ENCODE results near the gene LMAN2L. TPM values are rescaled to one million over a fixed set of nuclear protein-coding genes. Genes with fewer than 3 reads are reported as not detected.

The LMAN2L gene
- total RNA-seq, 1 experiment from 2014 or later: 15.6 TPM

DNA sequence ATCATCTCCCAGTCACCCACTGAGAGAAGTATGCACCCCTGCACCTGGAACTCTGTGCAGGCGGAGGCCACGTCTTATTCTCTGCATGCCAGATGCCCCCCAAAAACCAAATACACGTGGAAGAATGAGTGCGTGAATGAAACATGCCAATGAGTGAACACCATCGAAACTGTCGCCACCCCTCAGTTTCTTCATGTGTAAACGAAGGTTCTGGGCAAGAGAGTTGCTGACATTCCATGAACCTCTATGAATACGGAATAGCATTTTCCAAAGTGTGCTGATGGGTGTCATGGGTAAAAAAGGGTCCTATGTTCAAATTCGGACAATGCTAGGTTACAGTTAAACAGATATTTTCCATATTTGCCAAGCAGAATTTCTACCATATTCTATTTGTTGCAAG, 77.5 kb downstream of the LMAN2L start:
- POLR2A ChIA-PET (ENCODE audit: unreplicated experiment): no interaction called here

GRCh38 chr2:96661324-96661723, 78.5 kb downstream of the LMAN2L start:
- Histone ChIP-seq H3K9me2 (ENCODE audit: insufficient read depth) (no peaks in the 10 kb centered on the region), H3F3A (ENCODE audit: insufficient read depth, low read depth) (peaks cover 25% of the 10 kb centered on the region), H3K27me3 (ENCODE audit: insufficient read depth, low read depth) (no peaks in the 10 kb centered on the region), H3K79me2 (ENCODE audit: low read depth) (no peaks in the 10 kb centered on the region), H3K4me1 (replicated peaks; ENCODE audit: insufficient read depth) (peaks cover 19% of the 10 kb centered on the region), H3K27ac (no peak overlapping the region), H4K20me1 (ENCODE audit: insufficient read depth) (no peaks in the 10 kb centered on the region), H3K4me3 (no peak overlapping the region), H3K36me3 (ENCODE audit: low read depth) (0 out of 2 replicates have a peak, but pooled peaks cover 4% of the 10 kb centered on the region), H2AFZ (no peak overlapping the region), H3K4me2 (no peak overlapping the region), H3K9me3 (ENCODE audit: insufficient read depth, low read depth) (peaks cover 17% of the 10 kb centered on the region)
- CTCF ChIA-PET: no interaction called here
- no TSS peak for BruUV-seq (replicated peaks)
- no peak for TF ChIP-seq EZH2 (IDR thresholded peaks at IDR 0.05; ENCODE audit: low read depth)
- TF ChIP-seq, protein P1, sequence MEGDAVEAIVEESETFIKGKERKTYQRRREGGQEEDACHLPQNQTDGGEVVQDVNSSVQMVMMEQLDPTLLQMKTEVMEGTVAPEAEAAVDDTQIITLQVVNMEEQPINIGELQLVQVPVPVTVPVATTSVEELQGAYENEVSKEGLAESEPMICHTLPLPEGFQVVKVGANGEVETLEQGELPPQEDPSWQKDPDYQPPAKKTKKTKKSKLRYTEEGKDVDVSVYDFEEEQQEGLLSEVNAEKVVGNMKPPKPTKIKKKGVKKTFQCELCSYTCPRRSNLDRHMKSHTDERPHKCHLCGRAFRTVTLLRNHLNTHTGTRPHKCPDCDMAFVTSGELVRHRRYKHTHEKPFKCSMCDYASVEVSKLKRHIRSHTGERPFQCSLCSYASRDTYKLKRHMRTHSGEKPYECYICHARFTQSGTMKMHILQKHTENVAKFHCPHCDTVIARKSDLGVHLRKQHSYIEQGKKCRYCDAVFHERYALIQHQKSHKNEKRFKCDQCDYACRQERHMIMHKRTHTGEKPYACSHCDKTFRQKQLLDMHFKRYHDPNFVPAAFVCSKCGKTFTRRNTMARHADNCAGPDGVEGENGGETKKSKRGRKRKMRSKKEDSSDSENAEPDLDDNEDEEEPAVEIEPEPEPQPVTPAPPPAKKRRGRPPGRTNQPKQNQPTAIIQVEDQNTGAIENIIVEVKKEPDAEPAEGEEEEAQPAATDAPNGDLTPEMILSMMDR (conservative IDR thresholded peaks at IDR 0.05): no peak
- POLR2A ChIA-PET (ENCODE audit: unreplicated experiment): no interaction called here
- no peak for DNase-seq
- intact Hi-C loops (cut with micrococcal nuclease; ENCODE audit: unreplicated experiment): no loop called here

More for the DNA sequence above, 77.5 kb downstream of the LMAN2L start:
- Histone ChIP-seq H4K20me1 (ENCODE audit: insufficient read depth) (no peaks in the 10 kb centered on the region), H3K4me2 (no peak overlapping the region), H2AFZ (no peak overlapping the region), H3K27me3 (ENCODE audit: insufficient read depth, low read depth) (no peaks in the 10 kb centered on the region), H3K9me3 (ENCODE audit: insufficient read depth, low read depth) (peaks cover 17% of the 10 kb centered on the region), H3K9me2 (ENCODE audit: insufficient read depth) (no peaks in the 10 kb centered on the region), H3F3A (ENCODE audit: insufficient read depth, low read depth) (peaks cover 25% of the 10 kb centered on the region), H3K4me3 (no peak overlapping the region), H3K4me1 (replicated peaks; ENCODE audit: insufficient read depth) (peaks cover 19% of the 10 kb centered on the region), H3K36me3 (ENCODE audit: low read depth) (0 out of 2 replicates have a peak, but pooled peaks cover 4% of the 10 kb centered on the region), H3K27ac (no peak overlapping the region), H3K79me2 (ENCODE audit: low read depth) (no peaks in the 10 kb centered on the region)
- no peak for DNase-seq
- intact Hi-C loops (cut with micrococcal nuclease; ENCODE audit: unreplicated experiment): no loop called here
- CTCF ChIA-PET: no interaction called here
- no TSS peak for BruUV-seq (replicated peaks)
- no peak for TF ChIP-seq EZH2 (IDR thresholded peaks at IDR 0.05; ENCODE audit: low read depth)
- TF ChIP-seq, protein P1 (conservative IDR thresholded peaks at IDR 0.05): no peak

DNA sequence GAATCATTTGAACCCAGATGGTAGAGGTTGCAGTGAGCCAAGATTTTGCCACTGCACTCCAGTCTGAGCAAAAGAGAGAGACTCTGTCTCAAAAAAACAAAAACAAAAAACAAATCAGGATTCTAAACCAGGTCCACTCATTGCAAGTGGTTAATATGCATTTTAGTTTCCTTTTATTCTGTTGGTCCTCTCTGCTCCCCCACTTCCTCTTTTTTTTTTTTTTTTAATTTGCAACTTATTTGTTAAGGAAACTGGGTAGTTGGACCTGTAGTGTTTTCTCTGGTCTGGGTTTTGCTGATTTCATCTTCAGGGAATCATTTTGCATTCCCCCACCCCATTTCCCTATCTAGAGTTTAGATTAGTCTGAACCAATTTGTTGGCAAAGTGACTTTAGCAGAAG, 83.3 kb downstream of the LMAN2L start:
- no peaks in the 10 kb centered on the region for H3K9me2 ChIP-seq (ENCODE audit: insufficient read depth)
- intact Hi-C loops (cut with micrococcal nuclease; ENCODE audit: unreplicated experiment): no loop called here
- ChIA-PET POLR2A (ENCODE audit: unreplicated experiment) (no interaction called here), CTCF (no interaction called here)
- H3K27ac ChIP-seq: no peak overlapping the region
- no peaks in the 10 kb centered on the region for H3K27me3 ChIP-seq (ENCODE audit: insufficient read depth, low read depth)
- no peaks in the 10 kb centered on the region for H3K36me3 ChIP-seq (ENCODE audit: low read depth)
- no peaks in the 10 kb centered on the region for H4K20me1 ChIP-seq (ENCODE audit: insufficient read depth)
- H3K4me1 ChIP-seq (replicated peaks; ENCODE audit: insufficient read depth): no peaks in the 10 kb centered on the region
- no peaks in the 10 kb centered on the region for H3K9me3 ChIP-seq (ENCODE audit: insufficient read depth, low read depth)
- DNase-seq: no peak
- no peaks in the 10 kb centered on the region for H3K79me2 ChIP-seq (ENCODE audit: low read depth)
- no TSS peak for BruUV-seq (replicated peaks)
- TF ChIP-seq EZH2 (IDR thresholded peaks at IDR 0.05; ENCODE audit: low read depth): no peak
- TF ChIP-seq, protein P1 (conservative IDR thresholded peaks at IDR 0.05): no peak
- no peaks in the 10 kb centered on the region for H3F3A ChIP-seq (ENCODE audit: insufficient read depth, low read depth)
- H2AFZ ChIP-seq: no peak overlapping the region
- H3K4me3 ChIP-seq: no peak overlapping the region
- no peak overlapping the region for H3K4me2 ChIP-seq

Other genes starting within 250 kb of the LMAN2L start
- gene NEURL3, start 234.7 kb downstream of the LMAN2L start, total RNA-seq (2021): 0.48 and 0.63 TPM in 2 replicates
- 5.1 and 6.0 TPM in 2 replicates for gene ARID5A, start 203.3 kb downstream of the LMAN2L start, total RNA-seq (2021)
- gene KANSL3, start 101.8 kb downstream of the LMAN2L start, total RNA-seq (2021): 52.0 and 53.8 TPM in 2 replicates
- 0.09 TPM in 1 of 2 replicates, not detected in the other for gene FER1L5, start 97.3 kb downstream of the LMAN2L start, total RNA-seq (2021)
- gene CNNM4, start 20.8 kb upstream of the LMAN2L start, total RNA-seq (2021): 28.2 and 31.4 TPM in 2 replicates
- 28.7 and 28.8 TPM in 2 replicates for gene CNNM3, start 76.2 kb upstream of the LMAN2L start, total RNA-seq (2021)
- 6.0 and 8.9 TPM in 2 replicates for gene ANKRD23, start 104.0 kb upstream of the LMAN2L start, total RNA-seq (2021)
- 19.0 and 23.2 TPM in 2 replicates for gene ANKRD39, start 118.0 kb upstream of the LMAN2L start, total RNA-seq (2021)
- gene SEMA4C, start 130.0 kb upstream of the LMAN2L start, total RNA-seq (2021): 52.8 and 60.5 TPM in 2 replicates
- gene FAM178B, start 246.5 kb upstream of the LMAN2L start, total RNA-seq (2021): 1.8 and 3.5 TPM in 2 replicates